Measurements from ENCODE around the gene PPP6R2. TPM values are rescaled to one million over a fixed set of nuclear protein-coding genes. Genes with fewer than 3 reads are reported as not detected.

The PPP6R2 gene
- total RNA-seq, 1 donor from 2014 or later = 32.6 TPM

DNA sequence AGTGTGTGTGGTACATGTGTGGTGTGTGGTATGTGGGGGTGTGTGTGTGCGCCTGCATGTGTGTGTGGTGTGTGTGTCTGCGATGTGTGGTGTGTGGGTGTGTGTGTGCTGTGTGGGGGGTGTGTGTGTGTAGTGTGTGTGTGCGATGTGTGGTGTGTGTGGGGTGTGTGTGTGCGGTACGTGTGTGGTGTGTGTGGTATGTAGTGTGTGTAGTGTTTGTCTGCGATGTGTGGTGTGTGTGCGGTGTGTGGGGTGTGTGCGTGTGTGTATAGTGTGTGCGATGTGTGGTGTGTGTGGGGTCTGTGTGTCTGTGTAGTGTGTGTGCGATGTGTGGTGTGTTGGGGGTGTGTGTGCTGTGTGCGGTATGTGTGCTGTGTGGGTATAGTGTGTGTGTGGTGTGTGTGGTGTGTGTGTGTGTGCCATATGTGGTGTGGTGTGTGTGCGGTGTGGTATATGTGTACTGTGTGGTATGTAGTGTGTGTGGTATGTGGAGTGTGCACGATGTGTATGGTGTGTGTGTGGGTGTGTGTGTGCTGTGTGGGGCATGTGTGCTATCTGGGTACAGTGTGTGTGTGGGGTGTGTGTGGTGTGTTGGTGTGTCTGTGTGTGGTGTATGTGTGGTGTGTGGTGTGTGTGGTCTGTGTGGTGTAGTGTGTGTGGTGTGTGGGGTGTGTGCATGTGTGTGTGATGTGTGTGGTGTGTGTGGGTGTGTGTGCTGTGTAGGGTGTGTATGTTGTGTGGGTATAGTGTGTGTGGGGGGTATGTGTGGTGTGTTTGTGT is 5.7 kb upstream of the PPP6R2 start:
- Mint-ChIP-seq H3K27ac (no peak overlapping the region), H3K4me1 (peaks cover 1% of the 10 kb centered on the region), H3K27me3 (ENCODE audit: insufficient read depth, low read depth) (peaks cover 3% of the 10 kb centered on the region), H3K36me3 (no peaks in the 10 kb centered on the region), H3K4me3 (no peak overlapping the region), H3K9me3 (no peaks in the 10 kb centered on the region)
- DNase-seq (ENCODE audit: low spot score) = no peak
- Histone ChIP-seq H3K4me3 (no peak overlapping the region), H2AFZ (replicated peaks) (no peak overlapping the region), H3K27ac (no peak overlapping the region), H3K79me2 (ENCODE audit: low read depth) (no peaks in the 10 kb centered on the region), H3K4me1 (no peaks in the 10 kb centered on the region), H3K36me3 (no peaks in the 10 kb centered on the region), H3K4me2 (no peak overlapping the region), H3K9me3 (ENCODE audit: low read depth) (no peaks in the 10 kb centered on the region), H4K20me1 (ENCODE audit: low read depth) (no peaks in the 10 kb centered on the region), H3K9ac (no peak overlapping the region), H3F3A (ENCODE audit: low read depth) (peaks cover 45% of the 10 kb centered on the region), H3K27me3 (peaks cover 5% of the 10 kb centered on the region)
- TF ChIP-seq EZH2 (IDR thresholded peaks at IDR 0.05) = no peak
- TF ChIP-seq EZH2phosphoT487 (IDR thresholded peaks at IDR 0.05) = no peak
- TF ChIP-seq, protein P1, sequence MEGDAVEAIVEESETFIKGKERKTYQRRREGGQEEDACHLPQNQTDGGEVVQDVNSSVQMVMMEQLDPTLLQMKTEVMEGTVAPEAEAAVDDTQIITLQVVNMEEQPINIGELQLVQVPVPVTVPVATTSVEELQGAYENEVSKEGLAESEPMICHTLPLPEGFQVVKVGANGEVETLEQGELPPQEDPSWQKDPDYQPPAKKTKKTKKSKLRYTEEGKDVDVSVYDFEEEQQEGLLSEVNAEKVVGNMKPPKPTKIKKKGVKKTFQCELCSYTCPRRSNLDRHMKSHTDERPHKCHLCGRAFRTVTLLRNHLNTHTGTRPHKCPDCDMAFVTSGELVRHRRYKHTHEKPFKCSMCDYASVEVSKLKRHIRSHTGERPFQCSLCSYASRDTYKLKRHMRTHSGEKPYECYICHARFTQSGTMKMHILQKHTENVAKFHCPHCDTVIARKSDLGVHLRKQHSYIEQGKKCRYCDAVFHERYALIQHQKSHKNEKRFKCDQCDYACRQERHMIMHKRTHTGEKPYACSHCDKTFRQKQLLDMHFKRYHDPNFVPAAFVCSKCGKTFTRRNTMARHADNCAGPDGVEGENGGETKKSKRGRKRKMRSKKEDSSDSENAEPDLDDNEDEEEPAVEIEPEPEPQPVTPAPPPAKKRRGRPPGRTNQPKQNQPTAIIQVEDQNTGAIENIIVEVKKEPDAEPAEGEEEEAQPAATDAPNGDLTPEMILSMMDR (IDR thresholded peaks at IDR 0.05) = no peak

DNA sequence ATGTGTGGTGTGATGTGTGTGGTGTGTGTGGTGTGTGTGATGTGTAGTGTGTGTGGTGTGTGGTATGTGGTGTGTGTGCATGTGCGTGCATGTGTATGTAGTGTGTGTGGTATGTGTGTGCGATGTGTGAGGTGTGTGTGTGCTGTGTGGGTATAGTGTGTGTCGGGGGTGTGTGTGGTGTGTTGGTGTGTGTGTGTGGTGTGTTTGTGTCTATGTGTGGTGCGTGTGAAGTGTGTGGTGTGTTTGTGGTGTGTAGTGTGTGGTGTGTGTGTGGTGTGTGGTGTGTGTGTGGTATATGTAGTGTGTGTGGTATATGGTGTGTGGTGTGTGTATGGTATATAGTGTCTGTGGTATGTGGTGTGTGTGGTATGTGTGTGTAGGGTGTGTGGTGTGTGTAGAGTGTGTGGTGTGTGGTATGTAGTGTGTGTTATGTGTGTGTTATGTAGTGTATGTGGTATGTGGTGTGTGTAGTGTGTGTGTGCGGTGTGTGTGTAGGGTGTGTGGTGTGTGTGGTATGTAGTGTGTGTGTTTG is 5.0 kb upstream of the PPP6R2 start:
- no peak overlapping the region for H3K27ac ChIP-seq
- Mint-ChIP-seq H3K27me3 (ENCODE audit: insufficient read depth, low read depth) (peaks cover 2% of the 10 kb centered on the region), H3K4me3 (no peak overlapping the region), H3K36me3 (no peaks in the 10 kb centered on the region), H3K9me3 (no peaks in the 10 kb centered on the region), H3K4me1 (peaks cover 3% of the 10 kb centered on the region), H3K27ac (no peak overlapping the region)
- no peak for DNase-seq (ENCODE audit: low spot score)
- H3K4me3 ChIP-seq = no peak overlapping the region
- H3K4me2 ChIP-seq = no peak overlapping the region
- H3K9ac ChIP-seq = no peak overlapping the region
- H3K9me3 ChIP-seq (ENCODE audit: low read depth) = no peaks in the 10 kb centered on the region
- peaks cover 5% of the 10 kb centered on the region for H3K27me3 ChIP-seq
- no peak for TF ChIP-seq EZH2phosphoT487 (IDR thresholded peaks at IDR 0.05)
- TF ChIP-seq, protein P1 (IDR thresholded peaks at IDR 0.05) = no peak
- no peak for TF ChIP-seq EZH2 (IDR thresholded peaks at IDR 0.05)
- no peaks in the 10 kb centered on the region for H3K36me3 ChIP-seq
- H3K4me1 ChIP-seq = no peaks in the 10 kb centered on the region
- no peaks in the 10 kb centered on the region for H3K79me2 ChIP-seq (ENCODE audit: low read depth)
- no peaks in the 10 kb centered on the region for H4K20me1 ChIP-seq (ENCODE audit: low read depth)
- peaks cover 50% of the 10 kb centered on the region for H3F3A ChIP-seq (ENCODE audit: low read depth)
- H2AFZ ChIP-seq (replicated peaks) = no peak overlapping the region

GRCh38 chr22:50338860-50339462 is 4.2 kb upstream of the PPP6R2 start:
- Mint-ChIP-seq H3K36me3 (no peaks in the 10 kb centered on the region), H3K27me3 (ENCODE audit: insufficient read depth, low read depth) (no peaks in the 10 kb centered on the region), H3K4me1 (peaks cover 3% of the 10 kb centered on the region), H3K4me3 (no peak overlapping the region), H3K9me3 (no peaks in the 10 kb centered on the region), H3K27ac (no peak overlapping the region)
- TF ChIP-seq EZH2phosphoT487 (IDR thresholded peaks at IDR 0.05) = no peak
- TF ChIP-seq, protein P1 (IDR thresholded peaks at IDR 0.05) = no peak
- TF ChIP-seq EZH2 (IDR thresholded peaks at IDR 0.05) = no peak
- Histone ChIP-seq H3K27me3 (peaks cover 5% of the 10 kb centered on the region), H3K79me2 (ENCODE audit: low read depth) (no peaks in the 10 kb centered on the region), H3K4me1 (no peaks in the 10 kb centered on the region), H3K27ac (no peak overlapping the region), H3K9me3 (ENCODE audit: low read depth) (no peaks in the 10 kb centered on the region), H3K9ac (no peak overlapping the region), H4K20me1 (ENCODE audit: low read depth) (no peaks in the 10 kb centered on the region), H2AFZ (replicated peaks) (no peak overlapping the region), H3K4me2 (no peak overlapping the region), H3K36me3 (no peaks in the 10 kb centered on the region), H3F3A (ENCODE audit: low read depth) (peaks cover 50% of the 10 kb centered on the region), H3K4me3 (no peak overlapping the region)
- no peak for DNase-seq (ENCODE audit: low spot score)
